H1 (cell line): ENCODE results near the gene MORN5. TPM values are rescaled to one million over a fixed set of nuclear protein-coding genes. Genes with fewer than 3 reads are reported as not detected.

Experiments used
- CTCF ChIA-PET: fragments of 300-600 bp; sonication (Branson Sonifier 250); formaldehyde crosslinking; loops from one replicate; lab custom pipeline; 2021; ENCODE audit not compliant: partially characterized antibody; lab: Charles Lee
- POLR2A ChIA-PET: fragments of 300-600 bp; sonication (Branson Sonifier 250); formaldehyde crosslinking; loops from one replicate; lab custom pipeline; 2021; ENCODE audit warnings: inconsistent platforms; ENCODE audit not compliant: partially characterized antibody; lab: Charles Lee
- DNase-seq, 2 experiments: peaks; one replicate each; pipeline versions ENCODE4 v3.0.0 to v3.0.0-alpha.2; 2010 to 2022; ENCODE audit warnings: low spot score in 2 of 2, low read depth in 1 of 2, mixed read lengths in 1 of 2
- FAIRE-seq: peaks from 2 replicates; lab custom pipeline; 2011; peaks lifted over from hg19 to GRCh38; lab: Jason Lieb, UNC
- H2AFZ ChIP-seq: 2 replicates; pipeline ENCODE4 v1.8.1; 2012; ENCODE audit warnings: low read length, inconsistent platforms
- H2AK5ac ChIP-seq: 2 replicates; pipeline ENCODE4 v1.6.1; 2013; ENCODE audit warnings: low read depth, low read length
- H2BK120ac ChIP-seq: replicated peaks from 2 replicates; pipeline ENCODE3; 2013; ENCODE audit warnings: low read depth, low read length, inconsistent platforms
- H2BK12ac ChIP-seq: 2 replicates; pipeline ENCODE4 v1.6.1; 2013; ENCODE audit warnings: low read depth, low read length
- H2BK15ac ChIP-seq: 2 replicates; pipeline ENCODE4 v1.6.1; 2013; ENCODE audit warnings: low read length
- H2BK20ac ChIP-seq: 2 replicates; pipeline ENCODE4 v1.6.1; 2013; ENCODE audit warnings: low read length
- H2BK5ac ChIP-seq: 2 replicates; pipeline ENCODE4 v1.6.1; 2013; ENCODE audit warnings: low read depth, low read length
- H3K14ac ChIP-seq: 2 replicates; pipeline ENCODE4 v1.6.1; 2013; ENCODE audit warnings: inconsistent platforms; ENCODE audit not compliant: insufficient read length
- H3K18ac ChIP-seq: 2 replicates; pipeline ENCODE4 v1.6.1; 2013; ENCODE audit warnings: low read length; ENCODE audit errors: extremely low read depth
- H3K23ac ChIP-seq: 2 replicates; pipeline ENCODE4 v1.6.1; 2013; ENCODE audit warnings: inconsistent platforms; ENCODE audit not compliant: insufficient read length
- H3K23me2 ChIP-seq: 2 replicates; pipeline ENCODE4 v1.6.1; 2013; ENCODE audit warnings: low read depth, low read length
- H3K27ac ChIP-seq: 2 replicates; pipeline ENCODE4 v1.6.1; 2011; ENCODE audit warnings: low read depth, low read length, inconsistent platforms
- H3K27me3 ChIP-seq, 4 experiments: replicated peaks in 1 of 4; 1 replicate in 1 of 4; 2 replicates in 3 of 4; pipeline versions ENCODE4 v1.6.1 to v1.8.1; 2011 to 2013; ENCODE audit warnings: low read length in 3 of 4, mild to moderate bottlenecking in 3 of 4, inconsistent platforms in 2 of 4, mixed read lengths in 2 of 4, moderate library complexity in 1 of 4; ENCODE audit not compliant: control insufficient read depth in 3 of 4, insufficient read depth in 3 of 4; ENCODE audit errors: extremely low read depth in 1 of 4
- H3K36me3 ChIP-seq, 4 experiments: 2 replicates each; pipeline versions ENCODE4 v1.6.1 to v1.8.1; 2011 to 2013; ENCODE audit warnings: mild to moderate bottlenecking in 4 of 4, low read length in 3 of 4, moderate library complexity in 2 of 4, control low read depth in 1 of 4, inconsistent platforms in 1 of 4; ENCODE audit not compliant: insufficient read depth in 4 of 4, control insufficient read depth in 2 of 4
- H3K4ac ChIP-seq: replicated peaks from 2 replicates; pipeline ENCODE3; 2013; ENCODE audit warnings: low read length, low read depth, mixed read lengths, inconsistent platforms; ENCODE audit not compliant: insufficient read length
- H3K4me1 ChIP-seq, 4 experiments: replicated peaks in 1 of 4; 1 replicate in 1 of 4; 2 replicates in 3 of 4; pipeline versions ENCODE4 v1.6.1 to v1.8.1; 2011 to 2013; ENCODE audit warnings: low read length in 3 of 4, inconsistent platforms in 2 of 4, mixed read lengths in 1 of 4; ENCODE audit not compliant: insufficient read depth in 4 of 4, control insufficient read depth in 3 of 4
- H3K4me2 ChIP-seq, 2 experiments: 2 replicates each; pipeline versions ENCODE4 v1.6.1 to v1.8.1; 2011 to 2013; ENCODE audit warnings: low read depth in 2 of 2, low read length in 2 of 2, control low read depth in 1 of 2, inconsistent platforms in 1 of 2, mild to moderate bottlenecking in 1 of 2; ENCODE audit not compliant: insufficient read depth in 1 of 2
- H3K4me3 ChIP-seq, 4 experiments: fragments of 200-600, 300-600 bp in 1 of 4; sonication (generic), shearing (Covaris generic), sonication (Bioruptor Twin) in 1 of 4; 2 replicates each; pipeline versions ENCODE4 v1.5.1 to v1.8.1; 2011 to 2016; ENCODE audit warnings: low read length in 4 of 4, low read depth in 3 of 4, control low read depth in 2 of 4, inconsistent platforms in 2 of 4, mild to moderate bottlenecking in 2 of 4, mixed read lengths in 1 of 4, moderate library complexity in 1 of 4; ENCODE audit not compliant: insufficient read depth in 2 of 4; ENCODE audit errors: extremely low read depth in 1 of 4
- H3K56ac ChIP-seq: replicated peaks from 2 replicates; pipeline ENCODE3; 2013; ENCODE audit warnings: low read depth, mild to moderate bottlenecking, mixed read lengths, low read length, inconsistent platforms; ENCODE audit not compliant: insufficient read length
- H3K79me1 ChIP-seq: 2 replicates; pipeline ENCODE4 v1.6.1; 2013; ENCODE audit warnings: low read depth, low read length, control low read depth
- H3K79me2 ChIP-seq, 2 experiments: 2 replicates each; pipeline versions ENCODE4 v1.6.1 to v1.8.1; 2012 to 2013; ENCODE audit warnings: low read length in 2 of 2, mild to moderate bottlenecking in 2 of 2, inconsistent platforms in 1 of 2; ENCODE audit not compliant: insufficient read depth in 2 of 2, control insufficient read depth in 1 of 2
- H3K9ac ChIP-seq, 4 experiments: replicated peaks in 1 of 4; 1 replicate in 1 of 4; 2 replicates in 3 of 4; pipeline versions ENCODE4 v1.6.1 to v1.8.1; 2011 to 2013; ENCODE audit warnings: low read depth in 3 of 4, low read length in 3 of 4, control low read depth in 2 of 4, mild to moderate bottlenecking in 2 of 4, moderate library complexity in 2 of 4, inconsistent platforms in 1 of 4; ENCODE audit errors: extremely low read depth in 1 of 4
- H3K9me3 ChIP-seq, 2 experiments: 2 replicates each; pipeline versions ENCODE4 v1.6.1 to v1.8.1; 2012 to 2013; ENCODE audit warnings: mild to moderate bottlenecking in 2 of 2, moderate library complexity in 2 of 2, control low read depth in 1 of 2, inconsistent platforms in 1 of 2, low read depth in 1 of 2, low read length in 1 of 2, mixed read lengths in 1 of 2; ENCODE audit not compliant: insufficient read depth in 2 of 2
- H4K20me1 ChIP-seq, 2 experiments: replicated peaks in 1 of 2; 2 replicates each; pipeline versions ENCODE3 to v1.8.1; 2011 to 2013; ENCODE audit warnings: inconsistent platforms in 2 of 2, low read length in 2 of 2, mild to moderate bottlenecking in 1 of 2; ENCODE audit not compliant: insufficient read depth in 2 of 2, control insufficient read depth in 1 of 2
- H4K5ac ChIP-seq: 2 replicates; pipeline ENCODE4 v1.6.1; 2013; ENCODE audit warnings: low read length, low read depth, mixed read lengths, inconsistent platforms; ENCODE audit not compliant: insufficient read length
- H4K8ac ChIP-seq: 2 replicates; pipeline ENCODE4 v1.8.0; 2013; ENCODE audit warnings: mild to moderate bottlenecking, moderate library complexity, low read length, inconsistent platforms; ENCODE audit not compliant: insufficient read depth; ENCODE audit errors: extremely low read depth
- H4K91ac ChIP-seq: replicated peaks from 2 replicates; pipeline ENCODE3; 2013; ENCODE audit warnings: low read length, mixed read lengths, inconsistent platforms; ENCODE audit not compliant: insufficient read length
- FOSL1 ChIP-seq: IDR thresholded peaks from 2 replicates; pipeline ENCODE4 v1.6.1; 2011; ENCODE audit warnings: mild to moderate bottlenecking, low read depth, low read length, moderate library complexity; ENCODE audit not compliant: insufficient read depth
- WGBS, 2 experiments: shearing (Covaris generic) in 1 of 2; methylation state at CpG; one replicate each; pipeline versions ENCODE4 v1.1.6 to v1.1.7; 2013 to 2015; ENCODE audit warnings: low lambda C conversion rate in 2 of 2, mixed read lengths in 2 of 2, inconsistent platforms in 1 of 2, low coverage in 1 of 2, missing lambda C conversion rate in 1 of 2; ENCODE audit not compliant: insufficient replicate concordance in 2 of 2, insufficient coverage in 1 of 2, insufficient read length in 1 of 2; ENCODE audit errors: extremely low coverage in 1 of 2, missing lambda C conversion rate in 1 of 2; 5-methylcytosine and 5-hydroxymethylcytosine counted together
- polyA plus RNA-seq, 7 experiments: library from polyadenylated mRNA; depleted of rRNA in 3 of 7; stranded (reverse) in 5 of 7; unstranded in 2 of 7; fragments of >200 nt in 5 of 7; fragments of 200-250 nt in 2 of 7; gene quantifications; 1 replicate in 5 of 7; 2 replicates in 1 of 7; 4 replicates in 1 of 7; pipeline versions ENCODE4 v1.2.1 to v1.2.3, GENCODE V29; 2011 to 2013; ENCODE audit warnings: missing spikeins in 2 of 7, mixed read lengths in 2 of 7
- total RNA-seq: library from RNA; stranded (reverse); fragmentation: NEBNext Ultra II Directional; extraction: Animal tissue kit (Norgen Biotek cat#: 25700); gene quantifications from 2 replicates; pipeline ENCODE4 v1.2.1, GENCODE V29; 2021

MORN5 gene
- total and polyA plus RNA-seq, 2 of the 8 experiments (the other 6 are each of a cell fraction or from before 2014, with no cell fraction given): not detected

GRCh38 chr9:122200960-122201595 is 41.4 kb downstream of the MORN5 start:
- H2AK5ac ChIP-seq: no peak overlapping the region
- FAIRE-seq: no peak
- TF ChIP-seq FOSL1: no peak
- TF ChIP-seq, all 59 proteins: peak for 0
- Histone ChIP-seq H4K91ac (no peak overlapping the region), H2BK120ac (no peak overlapping the region), H3K56ac (no peak overlapping the region), H3K4me3 (no peak overlapping the region), H3K27ac (no peak overlapping the region), H2BK15ac (no peak overlapping the region), H3K4ac (no peak overlapping the region), H3K36me3 (no peaks in the 10 kb centered on the region), H3K79me2 (no peaks in the 10 kb centered on the region), H2BK20ac (no peak overlapping the region), H3K79me1 (no peaks in the 10 kb centered on the region), H3K14ac (no peak overlapping the region), H2BK5ac (no peak overlapping the region), H3K9ac (no peak overlapping the region), H3K27me3 (no peaks in the 10 kb centered on the region; a peak in 2 of 7 replicates), H3K18ac (no peak overlapping the region), H3K4me1 (peaks cover 0 to 14% (median 4%) of the 10 kb centered on the region in 4 experiments; a peak in 6 of 7 replicates), H4K5ac (no peak overlapping the region), H3K9me3 (no peaks in the 10 kb centered on the region), H2BK12ac (no peak overlapping the region), H3K23ac (no peak overlapping the region), H4K8ac (no peak overlapping the region; the same call in 1 of the 2 replicates), H3K4me2 (no peak overlapping the region), H2AFZ (no peak overlapping the region), H4K20me1 (no peaks in the 10 kb centered on the region), H3K23me2 (no peaks in the 10 kb centered on the region)
- CTCF ChIA-PET: interaction anchor here (0.9 to 2.9 kb wide), 6 partner anchors 9 to 265 kb away, joined by 3 to 7 read pairs (median 4); partner anchors contain the start of gene NDUFA8
- POLR2A ChIA-PET: interaction anchor here (1.6 kb wide), 1 partner anchor 25 kb away, joined by 5 read pairs; no protein-coding TSS in a partner anchor
- DNase-seq: no peak
- 91% methylated on average over 7 of the region's 7 CpGs; no CpG with 5 or more reads in 1 of the 2 experiments for WGBS, 2 experiments
